Astrocyte of the spinal cord (primary cell): ENCODE measurements around the gene TBC1D14.

Source experiments
- DNase-seq: peaks from one replicate; pipeline ENCODE4 v3.0.0; 2011; ENCODE audit warnings: low read depth, low spot score
- H3K4me3 ChIP-seq: 2 replicates; pipeline ENCODE4 v1.5.1; 2011; ENCODE audit warnings: low read depth, mild to moderate bottlenecking, low read length, moderate library complexity
- CTCF ChIP-seq: IDR thresholded peaks from 2 replicates; pipeline ENCODE4 v1.5.1; 2012; ENCODE audit warnings: low read depth, mild to moderate bottlenecking, low read length, inconsistent platforms
- in situ Hi-C: cut with HindIII; loops from 2 replicates; pipeline ENCODE4 v1.10.0; 2017; ENCODE audit warnings: low sequenced_read_pairs

Gene TBC1D14

GRCh38 chr4:7005571-7005970 lies 95.9 kb downstream of the TBC1D14 start:
- in situ Hi-C loops, result no loop called here
- no peak for TF ChIP-seq CTCF
- DNase-seq, result no peak
- no peak overlapping the region for H3K4me3 ChIP-seq

- TF ChIP-seq CTCF, result no peak
- DNase-seq, result no peak
- in situ Hi-C loops, result no loop called here
- H3K4me3 ChIP-seq, result no peak overlapping the region
Observed at GRCh38 chr4:7006411-7006810, 96.8 kb downstream of the TBC1D14 start.

- TF ChIP-seq CTCF, result no peak
- in situ Hi-C loops, result no loop called here
- no peak for DNase-seq
- H3K4me3 ChIP-seq, result no peak overlapping the region
Observed at GRCh38 chr4:7007142-7007907, 97.7 kb downstream of the TBC1D14 start.

- in situ Hi-C loops, result no loop called here
- no peak for DNase-seq
Observed at GRCh38 chr4:7007944-7008343, 98.3 kb downstream of the TBC1D14 start.

GRCh38 chr4:7009564-7009963 lies 99.9 kb downstream of the TBC1D14 start:
- H3K4me3 ChIP-seq, result no peak overlapping the region
- TF ChIP-seq CTCF, result no peak
- in situ Hi-C loops, result no loop called here
- no peak for DNase-seq

More at GRCh38 chr4:7007944-7008343, 98.3 kb downstream of the TBC1D14 start:
- no peak for TF ChIP-seq CTCF
- H3K4me3 ChIP-seq, result no peak overlapping the region

- TF ChIP-seq CTCF, result no peak
- H3K4me3 ChIP-seq, result no peak overlapping the region
- DNase-seq, result no peak
- in situ Hi-C loops, result no loop called here
Observed at GRCh38 chr4:7013175-7013574, 103.5 kb downstream of the TBC1D14 start.
